Prostate gland (tissue), 2 donors: ENCODE results near the gene MGRN1.

Experiments
- POLR2A ChIP-seq: fragments of 450-650 bp; IDR thresholded peaks from one replicate; pipeline ENCODE4 v1.6.1; 2016; ENCODE audit warnings: antibody characterized with exemption, mild to moderate bottlenecking
- POLR2AphosphoS5 ChIP-seq: sonication (generic); formaldehyde crosslinking; IDR thresholded peaks from one replicate; pipeline ENCODE4 v1.6.1; 2017; ENCODE audit warnings: antibody characterized with exemption
- TF ChIP-seq, protein P1 (sequence below), 4 experiments: fragments of 200-600 bp in 2 of 4; fragments of 450-650 bp in 2 of 4; sonication (generic) in 2 of 4; IDR thresholded peaks; 1 replicate in 3 of 4; 2 replicates in 1 of 4; pipeline ENCODE4 v1.5.1; 2016 to 2019; ENCODE audit warnings: antibody characterized with exemption in 4 of 4, mild to moderate bottlenecking in 2 of 4, moderate library complexity in 2 of 4

DNA sequence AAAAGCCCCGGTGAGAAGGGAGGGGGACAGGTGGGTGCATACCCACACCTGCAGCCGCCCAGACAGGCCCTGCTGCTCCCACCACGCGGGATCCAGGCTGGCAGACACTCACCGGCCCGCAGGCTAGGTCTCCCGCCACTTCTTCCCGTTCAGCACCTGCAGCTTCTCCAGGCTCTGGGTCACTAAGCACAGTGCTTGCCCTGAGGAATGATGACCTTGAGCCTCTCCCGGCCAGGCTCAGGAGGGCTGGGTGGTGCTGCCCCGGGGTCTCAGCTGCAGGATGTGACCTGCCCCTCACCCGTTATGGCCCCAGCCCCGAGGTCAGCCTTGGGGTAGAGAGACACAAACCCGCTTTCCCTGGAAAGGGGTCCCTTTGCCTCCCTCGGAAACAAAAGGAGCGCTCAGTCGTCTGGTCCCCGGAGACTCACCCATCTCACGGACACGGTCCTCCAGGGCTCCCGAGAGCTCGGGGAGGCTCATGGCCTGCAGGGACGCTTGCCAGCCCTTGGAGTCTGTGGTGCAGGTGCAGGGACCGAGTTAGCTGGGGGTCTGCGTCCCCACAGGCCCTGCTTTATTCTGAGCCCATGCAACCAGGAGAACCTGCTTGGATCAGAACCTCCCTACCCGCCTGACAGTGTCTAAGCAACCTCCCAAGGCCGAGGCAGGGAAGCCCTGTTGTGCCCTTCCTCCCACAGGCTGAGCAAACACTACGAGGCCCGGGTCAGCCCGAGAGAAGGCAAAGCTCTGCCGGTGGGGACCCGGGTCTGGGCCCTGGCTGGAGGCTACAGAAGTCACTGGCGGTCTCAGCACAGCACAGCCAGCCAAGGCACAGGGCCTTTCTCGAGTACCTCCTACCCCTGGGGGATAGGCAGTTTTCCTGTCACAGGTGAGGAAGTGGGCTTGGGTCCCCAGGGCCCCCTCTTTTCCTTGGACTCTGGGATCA is 72.5 kb downstream of the MGRN1 start:
- TF ChIP-seq POLR2A (no peak), POLR2AphosphoS5 (no peak)
- TF ChIP-seq, protein P1, sequence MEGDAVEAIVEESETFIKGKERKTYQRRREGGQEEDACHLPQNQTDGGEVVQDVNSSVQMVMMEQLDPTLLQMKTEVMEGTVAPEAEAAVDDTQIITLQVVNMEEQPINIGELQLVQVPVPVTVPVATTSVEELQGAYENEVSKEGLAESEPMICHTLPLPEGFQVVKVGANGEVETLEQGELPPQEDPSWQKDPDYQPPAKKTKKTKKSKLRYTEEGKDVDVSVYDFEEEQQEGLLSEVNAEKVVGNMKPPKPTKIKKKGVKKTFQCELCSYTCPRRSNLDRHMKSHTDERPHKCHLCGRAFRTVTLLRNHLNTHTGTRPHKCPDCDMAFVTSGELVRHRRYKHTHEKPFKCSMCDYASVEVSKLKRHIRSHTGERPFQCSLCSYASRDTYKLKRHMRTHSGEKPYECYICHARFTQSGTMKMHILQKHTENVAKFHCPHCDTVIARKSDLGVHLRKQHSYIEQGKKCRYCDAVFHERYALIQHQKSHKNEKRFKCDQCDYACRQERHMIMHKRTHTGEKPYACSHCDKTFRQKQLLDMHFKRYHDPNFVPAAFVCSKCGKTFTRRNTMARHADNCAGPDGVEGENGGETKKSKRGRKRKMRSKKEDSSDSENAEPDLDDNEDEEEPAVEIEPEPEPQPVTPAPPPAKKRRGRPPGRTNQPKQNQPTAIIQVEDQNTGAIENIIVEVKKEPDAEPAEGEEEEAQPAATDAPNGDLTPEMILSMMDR (IDR thresholded peaks at IDR 0.05): no peak
